NCI-H524 (cell line): ENCODE data around the gene CNN2.

Experiments used
- DNase-seq, 2 experiments: peaks; one replicate each; lab custom pipeline; 2025; lab: John Stamatoyannopoulos, UW

CNN2 gene

GRCh38 chr19:1065606-1066109, 39.2 kb downstream of the CNN2 start:
- no peak for DNase-seq

DNA sequence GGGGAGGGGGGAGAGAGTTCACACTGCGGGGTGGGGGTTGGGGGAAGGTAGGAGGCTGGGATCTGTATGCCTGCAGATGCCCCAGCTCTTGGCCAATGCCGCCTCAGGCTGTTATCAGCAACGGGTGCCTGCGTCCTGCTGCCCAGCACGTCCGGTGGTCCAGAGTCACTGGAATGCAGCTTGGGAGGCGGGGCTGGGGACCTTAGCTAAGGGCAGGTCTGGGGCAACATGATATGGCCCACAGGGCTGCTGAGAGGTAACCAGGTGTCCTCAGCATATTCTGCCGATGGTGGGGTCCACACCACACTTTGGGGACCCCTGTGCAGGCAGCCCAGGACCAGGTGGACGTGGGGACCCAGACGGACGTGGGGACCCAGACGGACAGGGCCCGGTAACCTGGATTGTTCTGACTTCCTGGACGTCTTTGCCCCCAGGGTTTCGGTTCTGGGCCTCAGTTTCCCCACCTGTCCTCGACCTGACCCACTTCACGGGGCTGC, 39.9 kb downstream of the CNN2 start:
- DNase-seq, result no peak

DNA sequence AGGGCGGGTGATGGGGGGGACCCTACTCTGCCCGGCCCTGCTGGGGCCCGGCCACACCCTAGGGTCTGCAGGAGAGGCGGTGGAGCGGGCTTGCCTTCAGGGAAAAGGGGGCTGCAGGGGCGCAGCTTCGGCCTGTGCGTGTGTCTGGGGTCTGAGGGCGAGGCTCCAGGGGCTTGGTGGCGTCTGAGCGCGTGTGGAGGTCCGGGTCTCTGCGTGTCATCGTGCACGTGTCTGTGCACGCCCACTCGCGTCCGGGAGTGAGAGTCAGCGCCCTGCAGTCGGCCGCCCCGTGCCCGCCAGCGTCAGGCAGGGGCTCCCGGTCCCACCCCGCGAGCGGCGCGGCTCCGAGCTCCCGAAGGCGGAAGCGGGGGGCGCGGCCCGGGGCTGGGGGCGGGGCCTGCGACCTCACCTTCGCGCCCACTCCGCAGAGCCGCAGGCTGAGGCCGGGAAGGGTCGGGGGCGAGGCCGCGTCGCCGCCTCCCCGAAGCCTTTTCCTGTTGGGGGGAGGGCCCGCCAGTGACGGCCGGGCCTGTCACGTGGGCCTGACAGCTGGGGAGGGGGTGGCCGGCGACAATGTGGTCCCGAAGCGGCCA, 40.4 kb downstream of the CNN2 start, which contains the start of gene ARHGAP45:
Gene ARHGAP45 (plus strand): TSS at position 420 of the 593 bp plus-strand sequence. CDS start 239 bp downstream, outside the sequence.
- DNase-seq, result no peak

- DNase-seq, result no peak
These were observed 41.0 kb downstream of the CNN2 start for GRCh38 chr19:1067341-1067957.

DNA sequence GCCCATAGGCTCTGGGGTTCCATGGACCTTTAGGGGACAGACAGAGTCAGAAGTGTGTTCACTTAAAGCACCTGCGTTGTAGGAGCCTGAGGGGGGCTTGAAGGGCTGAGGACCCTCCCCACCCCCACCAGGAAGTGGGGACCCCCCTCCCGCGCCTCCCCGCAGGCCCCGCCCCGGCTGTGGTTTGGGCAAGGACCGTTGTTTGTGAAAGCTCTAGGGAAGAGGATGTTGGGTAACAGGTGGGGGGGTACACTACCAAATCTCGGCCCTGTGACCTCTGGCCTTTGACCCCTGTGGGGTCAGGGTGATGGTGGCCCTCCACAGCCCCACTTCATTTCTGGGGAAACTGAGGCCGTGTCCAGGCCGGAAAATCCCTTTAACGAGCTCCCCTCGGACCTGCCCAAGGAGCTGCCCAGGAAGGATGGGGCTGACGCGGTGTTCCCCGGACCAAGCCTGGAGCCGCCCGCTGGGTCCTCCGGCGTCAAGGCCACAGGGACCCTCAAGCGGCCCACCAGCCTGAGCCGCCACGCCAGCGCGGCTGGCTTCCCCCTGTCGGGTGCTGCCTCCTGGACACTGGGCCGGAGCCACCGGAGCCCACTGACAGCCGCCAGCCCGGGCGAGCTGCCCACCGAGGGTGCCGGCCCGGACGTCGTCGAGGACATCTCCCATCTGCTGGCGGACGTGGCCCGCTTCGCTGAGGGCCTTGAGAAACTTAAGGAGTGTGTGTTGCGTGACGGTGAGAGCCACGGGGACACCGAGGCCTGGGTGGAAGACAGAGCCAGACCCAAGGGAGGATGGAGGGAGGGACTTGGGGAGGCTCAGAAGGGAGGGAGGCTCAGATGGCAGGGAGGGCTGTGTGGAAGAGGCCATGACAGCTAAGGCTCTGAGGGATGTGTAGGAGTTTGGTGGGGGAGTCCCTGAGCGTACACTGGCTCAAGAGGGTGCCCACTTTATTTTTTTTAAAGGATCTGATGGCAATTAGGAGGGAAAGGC, 41.9 kb downstream of the CNN2 start:
- DNase-seq, result no peak

DNA sequence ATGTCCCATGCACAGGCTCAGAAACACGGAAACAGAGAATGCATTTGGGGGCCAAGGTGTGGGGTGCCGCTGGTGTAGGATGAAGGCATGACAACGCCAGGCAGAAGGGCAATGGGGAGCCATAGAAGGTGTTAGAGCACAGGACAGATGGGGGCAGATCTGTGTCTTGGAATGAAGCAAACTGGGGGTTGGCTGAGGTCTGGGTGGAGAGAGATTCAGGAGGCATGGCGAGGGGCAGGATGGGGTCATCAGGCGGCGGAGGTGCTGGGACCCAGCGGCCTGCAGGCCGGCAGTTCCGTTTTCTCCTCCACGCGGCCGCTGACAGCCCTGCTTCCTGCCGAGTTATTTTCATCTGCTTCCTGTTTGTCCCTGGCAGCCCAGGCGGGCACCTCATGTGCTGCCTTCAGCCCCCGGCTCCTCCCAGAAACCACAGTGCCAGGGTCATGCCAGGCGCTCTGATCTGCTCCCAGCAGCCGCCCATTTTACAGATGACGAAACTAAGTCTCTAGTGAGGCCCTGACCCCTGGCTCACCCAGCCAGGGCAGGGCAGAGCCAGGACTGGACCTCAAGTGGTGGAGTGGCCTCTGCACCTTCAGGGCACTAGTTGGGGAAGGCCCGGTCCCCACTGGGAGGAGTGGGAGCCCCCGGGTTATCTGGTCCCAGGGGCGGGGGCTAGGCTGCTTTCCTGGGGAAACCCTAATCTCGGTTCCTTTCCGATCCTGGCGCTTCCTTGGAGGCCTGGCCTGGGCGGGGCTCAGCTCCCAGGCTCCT, 42.8 kb downstream of the CNN2 start:
- DNase-seq, result no peak

GRCh38 chr19:1070576-1070930, 44.1 kb downstream of the CNN2 start:
- DNase-seq, result peak in 1 of 2 experiments; percentile 27

- peak in 1 of 2 experiments; percentile 38 for DNase-seq
These were observed 44.8 kb downstream of the CNN2 start for GRCh38 chr19:1070931-1071791.

- no peak for DNase-seq
These were observed 46.1 kb downstream of the CNN2 start for GRCh38 chr19:1072371-1073015.

- DNase-seq, result no peak
These were observed 46.9 kb downstream of the CNN2 start for GRCh38 chr19:1073063-1073955.

DNA sequence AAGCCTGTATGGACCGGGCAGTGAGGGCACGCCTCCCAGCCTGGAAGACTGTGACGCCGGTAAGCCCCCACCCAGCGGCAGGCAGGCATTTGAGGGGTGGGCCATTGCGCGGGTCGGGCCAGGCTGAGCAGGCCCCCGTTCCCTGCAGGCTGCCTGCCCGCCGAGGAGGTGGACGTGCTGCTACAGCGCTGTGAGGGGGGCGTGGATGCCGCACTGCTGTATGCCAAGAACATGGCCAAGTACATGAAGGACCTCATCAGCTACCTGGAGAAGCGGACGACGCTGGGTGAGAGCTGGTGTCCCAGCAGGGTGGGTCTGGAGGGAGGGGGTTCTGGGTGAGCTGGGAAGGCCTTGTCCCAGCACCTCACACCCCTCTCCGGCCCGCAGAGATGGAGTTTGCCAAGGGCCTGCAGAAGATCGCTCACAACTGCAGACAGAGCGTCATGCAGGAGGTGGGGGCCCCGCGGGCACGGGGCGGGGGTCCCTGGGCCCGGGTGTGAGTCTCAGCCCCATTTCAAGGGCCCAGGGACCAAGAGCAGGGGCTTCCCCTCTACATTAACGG, 47.6 kb downstream of the CNN2 start:
- DNase-seq, result no peak

DNA sequence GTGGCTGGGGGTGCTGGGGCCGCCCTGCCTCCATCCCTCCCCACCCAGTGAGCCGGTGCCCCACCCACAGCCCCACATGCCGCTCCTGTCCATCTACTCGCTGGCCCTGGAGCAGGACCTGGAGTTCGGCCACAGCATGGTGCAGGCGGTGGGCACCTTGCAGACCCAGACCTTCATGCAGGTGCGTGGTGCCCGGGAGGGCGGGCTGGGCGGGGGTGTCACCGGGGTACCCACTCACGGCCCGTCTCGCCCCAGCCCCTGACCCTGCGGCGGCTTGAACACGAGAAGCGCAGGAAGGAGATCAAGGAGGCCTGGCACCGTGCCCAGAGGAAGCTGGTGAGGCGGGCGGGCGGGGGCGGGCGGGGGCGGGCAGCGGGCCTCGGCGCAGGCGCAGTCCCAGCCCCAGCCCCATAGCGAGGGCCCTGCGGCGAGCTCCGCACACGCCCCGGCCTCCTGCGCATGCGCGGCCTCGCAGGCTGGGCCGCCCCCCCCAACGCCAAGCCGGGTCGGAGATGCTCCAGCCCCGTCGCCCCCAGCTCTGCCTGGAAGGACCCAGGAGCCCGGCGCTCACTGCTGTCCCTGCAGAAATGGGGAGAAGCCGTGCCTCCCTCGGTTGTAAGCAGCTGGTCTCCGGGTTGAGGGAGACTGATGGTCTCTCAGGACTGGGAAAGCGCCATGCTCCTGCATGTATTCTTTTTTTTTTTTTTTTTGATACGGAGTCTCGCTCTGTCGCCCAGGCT, 48.3 kb downstream of the CNN2 start:
- DNase-seq, result peak; percentile 85 to 89

DNA sequence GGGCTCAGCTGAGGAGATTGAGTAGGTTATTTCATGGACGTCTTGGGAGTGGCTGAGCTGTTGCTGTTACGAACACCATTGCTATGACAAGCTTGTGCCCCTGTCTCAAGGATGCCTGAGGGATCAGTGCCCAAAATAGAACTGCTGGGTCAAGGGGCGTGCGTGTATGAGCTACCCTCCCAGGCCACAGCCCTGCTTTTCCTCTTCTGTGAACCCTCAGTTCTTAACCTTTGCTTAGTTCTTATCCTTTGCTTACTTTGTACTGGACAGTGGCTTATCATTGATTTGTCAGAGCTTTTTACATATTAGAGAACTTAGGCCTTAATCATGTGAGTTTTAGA, 49.6 kb downstream of the CNN2 start:
- DNase-seq, result no peak

DNA sequence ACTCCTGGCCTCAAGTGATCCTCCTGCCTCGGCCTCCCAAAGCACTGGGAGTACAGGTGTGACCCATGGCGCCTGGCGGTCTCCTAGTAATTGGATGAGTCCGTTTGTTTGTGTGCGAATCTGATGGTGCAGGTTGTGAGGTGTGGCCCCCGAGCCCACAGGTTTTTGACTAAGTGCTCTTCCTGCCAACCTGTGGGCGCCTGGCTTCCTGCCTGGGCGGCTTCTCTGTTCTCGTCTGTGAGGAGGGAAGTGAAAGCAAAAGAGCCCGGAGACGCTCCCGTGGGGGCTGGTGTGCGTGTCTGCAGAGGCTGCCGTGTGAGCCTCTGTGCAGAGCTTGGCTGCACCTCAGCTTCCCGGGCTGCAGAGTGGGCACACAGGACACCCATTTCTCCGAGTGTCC, 50.5 kb downstream of the CNN2 start:
- no peak for DNase-seq

DNA sequence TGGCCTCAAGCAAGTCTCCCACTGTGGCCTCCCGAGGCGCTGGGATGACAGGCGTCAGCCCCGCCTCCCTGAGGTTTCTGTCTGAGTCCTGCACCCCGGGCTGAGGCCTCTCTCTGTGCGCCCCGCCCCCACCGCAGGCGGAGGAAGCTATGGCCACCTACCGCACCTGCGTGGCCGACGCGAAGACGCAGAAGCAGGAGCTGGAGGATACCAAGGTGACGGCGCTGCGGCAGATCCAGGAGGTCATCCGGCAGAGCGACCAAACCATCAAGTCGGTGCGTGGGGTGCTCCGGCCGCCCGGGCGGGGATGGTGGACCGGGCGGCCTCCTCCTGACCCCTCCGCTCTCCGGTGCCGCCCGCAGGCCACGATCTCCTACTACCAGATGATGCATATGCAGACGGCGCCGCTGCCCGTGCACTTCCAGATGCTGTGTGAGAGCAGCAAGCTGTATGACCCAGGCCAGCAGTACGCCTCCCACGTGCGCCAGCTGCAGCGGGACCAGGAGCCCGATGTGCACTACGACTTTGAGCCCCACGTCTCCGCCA, 53.2 kb downstream of the CNN2 start:
- DNase-seq, result peak; percentile 61 to 78

GRCh38 chr19:1080360-1081161, 54.2 kb downstream of the CNN2 start:
- DNase-seq, result no peak
